HL-60/S4 treated with retinoic acid at 250 ng/mL for 4 days and 3 days (cell line): ENCODE results near the gene BOK.

Source experiments
- in situ Hi-C: fragments of 300-500 bp; cut with MboI; formaldehyde crosslinking; loops from 2 replicates; pipeline ENCODE4 v1.7.0; 2022; ENCODE audit warnings: low sequenced_read_pairs

BOK gene

GRCh38 chr2:241618296-241618805, 59.8 kb downstream of the BOK start:
- in situ Hi-C loops, result no loop called here

- in situ Hi-C loops, result no loop called here
These were observed 60.3 kb downstream of the BOK start for GRCh38 chr2:241618829-241619228.

- in situ Hi-C loops, result no loop called here
These were observed 61.3 kb downstream of the BOK start for GRCh38 chr2:241619597-241620418.

GRCh38 chr2:241620419-241620769, 61.8 kb downstream of the BOK start:
- in situ Hi-C loops, result no loop called here
